ENCODE measurements around the gene MAP3K13. TPM values are rescaled to one million over a fixed set of nuclear protein-coding genes. Genes with fewer than 3 reads are reported as not detected.

Gene MAP3K13
- total and polyA plus RNA-seq, 2 of the 13 experiments (the other 11 are each of a cell fraction or from before 2014, with no cell fraction given), result 24.2 to 26.5 TPM

GRCh38 chr3:185328324-185329004, 34.5 kb upstream of the MAP3K13 start (continued):
- TF ChIP-seq MAF1 (CRISPR knock-in tag; IDR thresholded peaks at IDR 0.05; ENCODE audit: borderline replicate concordance) (no peak), ZSCAN5A (CRISPR knock-in tag; IDR thresholded peaks at IDR 0.05; ENCODE audit: borderline replicate concordance) (peak; percentile 49; the same call in 1 of the 2 replicates), ZNF367 (CRISPR knock-in tag; IDR thresholded peaks at IDR 0.05; ENCODE audit: borderline replicate concordance) (no peak), ZFP36L2 (CRISPR knock-in tag; IDR thresholded peaks at IDR 0.05) (no peak), SNRNP70 (IDR thresholded peaks at IDR 0.05; ENCODE audit: low read depth, low read length) (no peak), ZNF10 (CRISPR knock-in tag; IDR thresholded peaks at IDR 0.05; ENCODE audit: borderline replicate concordance, low read depth) (no peak), MTF2 (CRISPR knock-in tag; IDR thresholded peaks at IDR 0.05; ENCODE audit: borderline replicate concordance) (no peak), IKZF4 (CRISPR knock-in tag; IDR thresholded peaks at IDR 0.05; ENCODE audit: borderline replicate concordance, low read depth, not compliant biosample characterization) (no peak), ARID2 (CRISPR knock-in tag; IDR thresholded peaks at IDR 0.05; ENCODE audit: borderline replicate concordance) (peak; percentile 61; the same call in 1 of the 2 replicates), SP4 (CRISPR knock-in tag; IDR thresholded peaks at IDR 0.05) (peak; percentile 29; the same call in 1 of the 2 replicates), HINFP (CRISPR knock-in tag; IDR thresholded peaks at IDR 0.05; ENCODE audit: low read depth) (no peak), ZNF598 (CRISPR knock-in tag; IDR thresholded peaks at IDR 0.05; ENCODE audit: borderline replicate concordance) (no peak), THAP11 (CRISPR knock-in tag; IDR thresholded peaks at IDR 0.05) (peak; percentile 59; the same call in 1 of the 2 replicates), KMT2A (CRISPR knock-in tag; IDR thresholded peaks at IDR 0.05) (0 out of 2 replicates have a peak, but pooled peaks have one; percentile 64), ZNF318 (CRISPR knock-in tag; IDR thresholded peaks at IDR 0.05) (no peak), MED13 (CRISPR knock-in tag; IDR thresholded peaks at IDR 0.05) (no peak), POLR2A (IDR thresholded peaks at IDR 0.05; ENCODE audit: insufficient read depth in 1 of 2, low read depth in 2 of 2, low read length in 2 of 2) (peak; percentile 90 to 97), ZNF589 (CRISPR knock-in tag; conservative IDR thresholded peaks at IDR 0.05) (no peak), EEA1 (CRISPR knock-in tag; IDR thresholded peaks at IDR 0.05; ENCODE audit: borderline replicate concordance) (no peak)

Data from HepG2 (cell line).